ENCODE results near the gene TDRD1.

GRCh38 chr10:114135476-114135875 is 43.7 kb upstream of the TDRD1 start:
- TF ChIP-seq EZH2 (IDR thresholded peaks at IDR 0.05; ENCODE audit: borderline replicate concordance, low read depth, low read length, poor library complexity, severe bottlenecking): no peak
- TF ChIP-seq, protein P1, sequence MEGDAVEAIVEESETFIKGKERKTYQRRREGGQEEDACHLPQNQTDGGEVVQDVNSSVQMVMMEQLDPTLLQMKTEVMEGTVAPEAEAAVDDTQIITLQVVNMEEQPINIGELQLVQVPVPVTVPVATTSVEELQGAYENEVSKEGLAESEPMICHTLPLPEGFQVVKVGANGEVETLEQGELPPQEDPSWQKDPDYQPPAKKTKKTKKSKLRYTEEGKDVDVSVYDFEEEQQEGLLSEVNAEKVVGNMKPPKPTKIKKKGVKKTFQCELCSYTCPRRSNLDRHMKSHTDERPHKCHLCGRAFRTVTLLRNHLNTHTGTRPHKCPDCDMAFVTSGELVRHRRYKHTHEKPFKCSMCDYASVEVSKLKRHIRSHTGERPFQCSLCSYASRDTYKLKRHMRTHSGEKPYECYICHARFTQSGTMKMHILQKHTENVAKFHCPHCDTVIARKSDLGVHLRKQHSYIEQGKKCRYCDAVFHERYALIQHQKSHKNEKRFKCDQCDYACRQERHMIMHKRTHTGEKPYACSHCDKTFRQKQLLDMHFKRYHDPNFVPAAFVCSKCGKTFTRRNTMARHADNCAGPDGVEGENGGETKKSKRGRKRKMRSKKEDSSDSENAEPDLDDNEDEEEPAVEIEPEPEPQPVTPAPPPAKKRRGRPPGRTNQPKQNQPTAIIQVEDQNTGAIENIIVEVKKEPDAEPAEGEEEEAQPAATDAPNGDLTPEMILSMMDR (conservative IDR thresholded peaks at IDR 0.05; ENCODE audit: low read depth, low read length): no peak
